ENCODE results near the gene NR1D1. TPM values are rescaled to one million over a fixed set of nuclear protein-coding genes. Genes with fewer than 3 reads are reported as not detected.
A peak's percentile ranks its signal among the peaks of the same experiment; 100 is the strongest.

Gene NR1D1
- polyA plus RNA-seq, 1 donor (not counting 4 experiments of a cell fraction or from before 2014, with no cell fraction given) = 1.0 TPM

DNA sequence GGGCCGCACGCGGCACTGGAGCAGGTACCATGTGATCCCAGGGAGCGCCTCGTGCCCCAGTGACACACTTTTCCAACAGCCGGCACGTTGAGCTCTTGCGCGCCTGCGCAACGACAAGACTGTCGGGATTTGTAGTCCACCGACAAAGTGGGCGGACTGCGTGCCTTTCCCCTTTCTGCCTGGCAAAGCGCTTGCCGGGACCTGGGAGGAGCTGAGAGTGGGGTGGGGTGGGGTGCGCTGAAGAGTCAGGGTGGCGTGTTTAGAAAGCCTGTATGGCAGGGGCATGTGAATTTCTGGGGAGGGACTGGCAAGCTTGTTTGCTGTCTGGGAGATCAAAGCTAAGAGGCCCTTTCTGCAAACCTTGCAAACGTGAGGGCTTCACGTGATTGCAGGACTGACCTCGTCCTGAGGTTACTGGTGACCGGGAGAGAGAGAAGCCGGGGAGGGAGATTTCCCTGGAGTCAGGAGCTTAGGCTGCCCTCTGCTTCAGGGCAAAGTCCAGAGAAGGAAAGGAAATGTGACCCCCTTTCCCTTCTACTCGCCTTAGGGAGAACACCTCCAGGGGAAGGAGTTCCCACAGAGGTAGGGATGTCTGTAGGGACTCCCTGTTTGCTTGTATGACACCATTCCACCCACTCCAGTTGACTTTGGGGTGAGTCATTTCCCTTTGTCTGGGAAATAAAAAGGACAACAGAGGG, 429 bp upstream of the NR1D1 start:
- dilution Hi-C loops (cut with MboI; ENCODE audit: extremely low pct_ligation_motif_present, low sequenced_read_pairs) = no loop called here
- no peaks in the 10 kb centered on the region for H3K9me3 ChIP-seq (ENCODE audit: control insufficient read depth, low read depth, low read length)
- H3K27ac ChIP-seq (ENCODE audit: control insufficient read depth, insufficient read depth, low read length) = peak overlapping the region; percentile 100
- no peaks in the 10 kb centered on the region for H4K20me1 ChIP-seq (ENCODE audit: control insufficient read depth, extremely low read depth, insufficient read depth, low read length)
- H3K9me1 ChIP-seq (ENCODE audit: control insufficient read depth, extremely low read depth, insufficient read depth, low read length) = no peaks in the 10 kb centered on the region
- peak overlapping the region; percentile 98 for H3K4me2 ChIP-seq (ENCODE audit: control insufficient read depth, extremely low read depth, insufficient read depth, low read depth, low read length)
- FAIRE-seq (peak; percentile 67), DNase-seq (ENCODE audit: low read depth, low spot score) (peak; percentile 98)
- H3K9ac ChIP-seq (ENCODE audit: control insufficient read depth, extremely low read depth, insufficient read depth, low read length) = peak overlapping the region; percentile 100
- TF ChIP-seq, protein P1, sequence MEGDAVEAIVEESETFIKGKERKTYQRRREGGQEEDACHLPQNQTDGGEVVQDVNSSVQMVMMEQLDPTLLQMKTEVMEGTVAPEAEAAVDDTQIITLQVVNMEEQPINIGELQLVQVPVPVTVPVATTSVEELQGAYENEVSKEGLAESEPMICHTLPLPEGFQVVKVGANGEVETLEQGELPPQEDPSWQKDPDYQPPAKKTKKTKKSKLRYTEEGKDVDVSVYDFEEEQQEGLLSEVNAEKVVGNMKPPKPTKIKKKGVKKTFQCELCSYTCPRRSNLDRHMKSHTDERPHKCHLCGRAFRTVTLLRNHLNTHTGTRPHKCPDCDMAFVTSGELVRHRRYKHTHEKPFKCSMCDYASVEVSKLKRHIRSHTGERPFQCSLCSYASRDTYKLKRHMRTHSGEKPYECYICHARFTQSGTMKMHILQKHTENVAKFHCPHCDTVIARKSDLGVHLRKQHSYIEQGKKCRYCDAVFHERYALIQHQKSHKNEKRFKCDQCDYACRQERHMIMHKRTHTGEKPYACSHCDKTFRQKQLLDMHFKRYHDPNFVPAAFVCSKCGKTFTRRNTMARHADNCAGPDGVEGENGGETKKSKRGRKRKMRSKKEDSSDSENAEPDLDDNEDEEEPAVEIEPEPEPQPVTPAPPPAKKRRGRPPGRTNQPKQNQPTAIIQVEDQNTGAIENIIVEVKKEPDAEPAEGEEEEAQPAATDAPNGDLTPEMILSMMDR (optimal IDR thresholded peaks at IDR 0.05 in 1 of 3, IDR thresholded peaks at IDR 0.05 in 1 of 3, conservative IDR thresholded peaks at IDR 0.05 in 1 of 3; ENCODE audit: extremely low read depth in 1 of 3, insufficient read depth in 2 of 3, low read length in 3 of 3) = no peak
- no peak for TF ChIP-seq EZH2 (IDR thresholded peaks at IDR 0.05; ENCODE audit: low read length)
- peaks cover 12 to 22% of the 10 kb centered on the region in 2 experiments for H3K36me3 ChIP-seq (ENCODE audit: control insufficient read depth in 2 of 2, extremely low read depth in 1 of 2, insufficient read depth in 2 of 2, low read length in 2 of 2)
- peak overlapping the region; percentile 42 for H2AFZ ChIP-seq (ENCODE audit: control insufficient read depth, low read length)
- H3K27me3 ChIP-seq (ENCODE audit: control insufficient read depth, extremely low read depth, insufficient read depth, low read length) = no peaks in the 10 kb centered on the region
- peaks cover 48% of the 10 kb centered on the region for H3K4me1 ChIP-seq (ENCODE audit: control insufficient read depth, extremely low read depth, insufficient read depth, low read length)
- peak overlapping the region; percentile 73 to 99 (median 73) for H3K4me3 ChIP-seq (ENCODE audit: control insufficient read depth in 2 of 3, extremely low read depth in 1 of 3, insufficient read depth in 2 of 3, low read depth in 1 of 3, low read length in 3 of 3)
- H3K79me2 ChIP-seq (ENCODE audit: control insufficient read depth, insufficient read depth, low read length) = peaks cover 13% of the 10 kb centered on the region

DNA sequence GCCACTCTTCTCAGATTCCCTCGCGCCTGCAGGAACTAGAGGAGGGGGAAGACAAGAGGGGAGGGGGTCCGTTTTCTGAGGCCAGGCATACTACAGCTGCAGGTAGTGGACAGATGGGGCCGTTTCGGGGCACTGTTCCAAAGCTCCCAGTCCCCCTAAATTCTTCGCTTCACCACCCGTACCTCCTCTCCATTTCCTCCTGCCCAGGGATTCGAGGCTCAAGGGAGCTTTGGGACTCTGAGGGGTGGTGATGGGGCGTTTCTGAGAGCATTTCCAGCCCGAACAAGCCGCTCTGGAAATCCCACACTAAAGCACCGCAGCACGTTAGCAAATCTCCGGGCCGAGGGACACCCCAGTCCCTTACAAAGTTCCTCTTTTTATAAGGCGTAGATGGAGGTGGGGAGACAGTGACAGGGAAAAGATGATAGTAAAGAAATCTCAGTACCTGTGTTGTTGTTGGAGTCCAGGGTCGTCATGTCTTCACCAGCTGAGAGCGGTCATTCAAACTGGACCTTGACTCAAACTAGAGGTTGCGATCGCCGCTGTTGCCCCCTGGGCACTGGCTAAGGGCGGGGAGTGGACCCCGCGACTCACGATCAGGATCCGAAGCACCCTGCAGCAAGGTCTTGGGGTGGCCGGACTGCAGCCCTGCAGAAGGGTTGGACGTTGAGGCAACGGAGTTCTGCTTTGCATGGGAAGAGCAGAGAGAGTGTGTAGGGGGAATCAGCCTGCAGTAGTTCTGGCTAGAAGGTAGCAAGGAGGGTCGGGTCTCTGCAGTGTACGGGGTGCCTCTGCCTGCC, 570 bp downstream of the NR1D1 start:
- H3K79me2 ChIP-seq (ENCODE audit: control insufficient read depth, insufficient read depth, low read length) = peaks cover 13% of the 10 kb centered on the region
- H3K4me1 ChIP-seq (ENCODE audit: control insufficient read depth, extremely low read depth, insufficient read depth, low read length) = peaks cover 39% of the 10 kb centered on the region
- FAIRE-seq (no peak), DNase-seq (ENCODE audit: low read depth, low spot score) (no peak)
- no peaks in the 10 kb centered on the region for H3K9me3 ChIP-seq (ENCODE audit: control insufficient read depth, low read depth, low read length)
- H3K4me2 ChIP-seq (ENCODE audit: control insufficient read depth, extremely low read depth, insufficient read depth, low read depth, low read length) = peak overlapping the region; percentile 91
- H3K27me3 ChIP-seq (ENCODE audit: control insufficient read depth, extremely low read depth, insufficient read depth, low read length) = no peaks in the 10 kb centered on the region
- H3K9ac ChIP-seq (ENCODE audit: control insufficient read depth, extremely low read depth, insufficient read depth, low read length) = peak overlapping the region; percentile 100
- peak overlapping the region; percentile 1 for H2AFZ ChIP-seq (ENCODE audit: control insufficient read depth, low read length)
- peaks cover 17 to 30% of the 10 kb centered on the region in 2 experiments for H3K36me3 ChIP-seq (ENCODE audit: control insufficient read depth in 2 of 2, extremely low read depth in 1 of 2, insufficient read depth in 2 of 2, low read length in 2 of 2)
- peak overlapping the region; percentile 73 to 99 (median 99) for H3K4me3 ChIP-seq (ENCODE audit: control insufficient read depth in 2 of 3, extremely low read depth in 1 of 3, insufficient read depth in 2 of 3, low read depth in 1 of 3, low read length in 3 of 3)
- peak overlapping the region; percentile 100 for H3K27ac ChIP-seq (ENCODE audit: control insufficient read depth, insufficient read depth, low read length)
- dilution Hi-C loops (cut with MboI; ENCODE audit: extremely low pct_ligation_motif_present, low sequenced_read_pairs) = no loop called here
- no peaks in the 10 kb centered on the region for H3K9me1 ChIP-seq (ENCODE audit: control insufficient read depth, extremely low read depth, insufficient read depth, low read length)
- TF ChIP-seq, protein P1 (optimal IDR thresholded peaks at IDR 0.05 in 1 of 3, IDR thresholded peaks at IDR 0.05 in 1 of 3, conservative IDR thresholded peaks at IDR 0.05 in 1 of 3; ENCODE audit: extremely low read depth in 1 of 3, insufficient read depth in 2 of 3, low read length in 3 of 3) = no peak
- no peak for TF ChIP-seq EZH2 (IDR thresholded peaks at IDR 0.05; ENCODE audit: low read length)
- no peaks in the 10 kb centered on the region for H4K20me1 ChIP-seq (ENCODE audit: control insufficient read depth, extremely low read depth, insufficient read depth, low read length)
